HFF-Myc (cell line): ENCODE results near the gene LAIR1.
A peak's percentile ranks its signal among the peaks of the same experiment; 100 is the strongest.
"Not testable (repeated sequence)": the region's sequence is repeated elsewhere in the genome, so short reads cannot be mapped to it uniquely, and the experiment has no call there.

Experiments used
- DNase-seq: peaks from one replicate; pipeline ENCODE4 v3.0.0-alpha.2; 2011; ENCODE audit warnings: low read depth; ENCODE audit errors: extremely low read depth
- H3K4me3 ChIP-seq: replicated peaks from 2 replicates; pipeline ENCODE4 v1.5.1; 2011; ENCODE audit warnings: low read depth, mild to moderate bottlenecking, control low read depth, low read length
- TF ChIP-seq, protein P1 (sequence below): IDR thresholded peaks from 2 replicates; pipeline ENCODE4 v1.5.1; 2012; ENCODE audit warnings: mild to moderate bottlenecking, low read depth, low read length, control low read depth; ENCODE audit errors: missing control alignments

Gene LAIR1

GRCh38 chr19:54391589-54392061 is 26.9 kb upstream of the LAIR1 start:
- DNase-seq: no peak
- TF ChIP-seq, protein P1, sequence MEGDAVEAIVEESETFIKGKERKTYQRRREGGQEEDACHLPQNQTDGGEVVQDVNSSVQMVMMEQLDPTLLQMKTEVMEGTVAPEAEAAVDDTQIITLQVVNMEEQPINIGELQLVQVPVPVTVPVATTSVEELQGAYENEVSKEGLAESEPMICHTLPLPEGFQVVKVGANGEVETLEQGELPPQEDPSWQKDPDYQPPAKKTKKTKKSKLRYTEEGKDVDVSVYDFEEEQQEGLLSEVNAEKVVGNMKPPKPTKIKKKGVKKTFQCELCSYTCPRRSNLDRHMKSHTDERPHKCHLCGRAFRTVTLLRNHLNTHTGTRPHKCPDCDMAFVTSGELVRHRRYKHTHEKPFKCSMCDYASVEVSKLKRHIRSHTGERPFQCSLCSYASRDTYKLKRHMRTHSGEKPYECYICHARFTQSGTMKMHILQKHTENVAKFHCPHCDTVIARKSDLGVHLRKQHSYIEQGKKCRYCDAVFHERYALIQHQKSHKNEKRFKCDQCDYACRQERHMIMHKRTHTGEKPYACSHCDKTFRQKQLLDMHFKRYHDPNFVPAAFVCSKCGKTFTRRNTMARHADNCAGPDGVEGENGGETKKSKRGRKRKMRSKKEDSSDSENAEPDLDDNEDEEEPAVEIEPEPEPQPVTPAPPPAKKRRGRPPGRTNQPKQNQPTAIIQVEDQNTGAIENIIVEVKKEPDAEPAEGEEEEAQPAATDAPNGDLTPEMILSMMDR: no peak
- no peak overlapping the region for H3K4me3 ChIP-seq

- no peak overlapping the region for H3K4me3 ChIP-seq
- TF ChIP-seq, protein P1: peak; percentile 71
- peak; percentile 38 for DNase-seq
Observed at GRCh38 chr19:54390942-54391577, 26.3 kb upstream of the LAIR1 start.

GRCh38 chr19:54389553-54389952 is 24.8 kb upstream of the LAIR1 start:
- TF ChIP-seq, protein P1: no peak
- no peak for DNase-seq
- no peak overlapping the region for H3K4me3 ChIP-seq

GRCh38 chr19:54388802-54389139 is 24.0 kb upstream of the LAIR1 start:
- no peak overlapping the region for H3K4me3 ChIP-seq
- no peak for DNase-seq
- TF ChIP-seq, protein P1: no peak

DNA sequence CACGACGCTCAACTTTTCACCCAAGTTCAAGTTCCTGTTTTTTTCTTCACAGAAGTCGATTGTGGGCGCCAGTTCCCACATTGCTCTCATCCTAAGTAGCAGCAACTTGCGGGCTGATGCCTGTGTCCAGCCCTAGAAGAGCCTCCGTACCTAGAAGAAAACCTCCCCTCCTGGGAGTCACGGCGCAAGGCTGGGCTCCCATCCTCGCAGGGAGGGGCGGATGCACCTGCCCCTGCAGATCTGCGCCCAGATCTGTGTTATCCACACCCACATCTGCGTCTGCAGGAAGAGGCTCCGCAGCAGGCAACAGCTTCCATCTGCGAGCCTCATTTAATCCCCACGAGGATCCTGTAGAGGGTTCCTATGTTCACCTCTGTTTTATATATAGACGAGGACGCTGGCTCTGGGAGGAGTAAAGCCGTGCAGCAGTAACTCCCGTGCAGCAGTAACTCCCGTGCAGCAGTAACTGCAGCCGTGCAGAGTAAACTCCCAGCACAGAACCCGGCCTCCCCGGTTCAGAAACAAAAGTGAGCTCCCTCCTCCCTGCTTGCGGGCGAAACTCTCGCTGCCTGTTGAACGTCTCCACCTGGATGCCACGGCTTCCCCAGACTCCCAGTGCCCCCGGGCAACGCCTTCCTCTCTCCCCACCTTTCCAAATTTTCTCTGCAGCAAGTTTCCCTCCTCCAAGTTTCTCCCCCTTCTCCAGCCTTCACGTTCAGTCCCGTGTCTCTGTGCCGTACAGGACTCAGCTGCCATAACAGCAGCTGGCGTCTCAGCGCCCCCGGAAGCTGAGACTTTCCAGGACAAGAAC is 23.5 kb upstream of the LAIR1 start:
- no peak overlapping the region for H3K4me3 ChIP-seq
- TF ChIP-seq, protein P1: no peak
- DNase-seq: no peak

- no peak overlapping the region for H3K4me3 ChIP-seq
- DNase-seq: no peak
- TF ChIP-seq, protein P1: no peak
Observed at GRCh38 chr19:54383330-54383729, 18.6 kb upstream of the LAIR1 start.

- H3K4me3 ChIP-seq, DNase-seq: not testable (repeated sequence)
Observed at GRCh38 chr19:54382041-54382440, 17.3 kb upstream of the LAIR1 start.
